DLD1 (cell line): ENCODE data around the gene TLE3.

Experiments
- in situ Hi-C: cut with HindIII; loops from 2 replicates; pipeline ENCODE4 v1.10.0; 2017; ENCODE audit warnings: low sequenced_read_pairs

The TLE3 gene

DNA sequence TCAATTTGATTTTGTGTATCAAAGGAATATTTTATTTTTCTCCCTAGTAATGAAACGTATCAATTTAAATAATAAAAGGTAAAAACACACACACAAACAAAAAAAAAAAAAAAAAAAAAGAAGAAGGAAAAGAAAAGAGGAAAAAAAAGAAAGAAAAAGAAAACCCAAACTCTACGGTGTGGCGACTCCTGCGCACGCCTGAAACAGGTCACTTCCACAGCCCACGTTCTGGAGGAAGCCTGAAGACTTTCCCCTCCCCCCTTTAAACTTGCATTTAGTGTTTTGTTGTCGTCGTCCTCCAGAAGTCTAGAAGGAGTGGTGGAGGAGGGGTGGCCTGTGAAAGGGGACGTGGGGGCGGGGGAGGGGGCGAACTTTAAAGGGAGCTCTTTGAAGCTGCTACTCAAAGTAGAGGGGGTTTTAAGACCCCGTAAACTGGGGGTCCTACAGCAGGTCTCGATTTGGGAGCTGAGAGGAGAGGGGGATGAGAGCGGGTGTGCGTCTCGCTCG lies 2.3 kb upstream of the TLE3 start:
- in situ Hi-C loops, result no loop called here

DNA sequence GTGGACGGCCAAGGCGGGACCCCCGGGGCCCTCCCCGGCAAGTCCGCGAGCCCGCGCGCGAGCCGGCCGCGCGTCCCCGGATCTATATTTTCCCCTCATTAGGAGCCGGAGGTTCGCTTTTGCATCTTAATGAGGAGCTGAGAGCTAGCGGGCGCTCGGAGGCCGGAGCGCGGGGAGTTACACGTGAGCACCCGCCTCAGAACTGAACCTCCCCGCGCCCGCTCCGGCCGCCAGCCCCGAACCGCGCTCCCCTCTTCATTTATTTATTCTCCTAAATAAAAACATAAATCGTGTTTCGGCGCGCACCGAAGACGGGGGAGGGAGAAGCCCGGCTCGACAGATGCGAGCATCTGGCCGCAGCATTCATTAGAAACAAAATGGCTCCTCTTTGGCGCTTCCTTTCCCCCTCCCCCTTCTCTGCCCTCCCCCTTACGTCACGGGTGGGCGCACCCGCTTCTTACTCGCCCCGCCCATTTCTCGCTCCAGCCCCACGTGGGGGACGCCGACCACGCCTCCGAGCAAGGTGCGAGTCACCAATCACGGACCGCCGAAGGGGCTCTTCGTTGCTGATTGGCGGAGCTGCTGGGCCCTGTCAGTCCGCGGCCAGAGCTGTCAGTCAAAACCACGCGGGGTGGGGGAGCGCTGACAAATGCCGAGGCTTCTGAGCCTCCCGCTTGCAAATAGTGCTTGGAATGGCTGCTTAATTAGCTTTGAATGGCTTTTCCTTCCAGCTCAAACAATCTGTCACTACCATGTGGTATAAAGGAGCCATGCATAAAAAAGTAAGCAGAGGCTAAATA lies 1.6 kb upstream of the TLE3 start:
- in situ Hi-C loops, result no loop called here

DNA sequence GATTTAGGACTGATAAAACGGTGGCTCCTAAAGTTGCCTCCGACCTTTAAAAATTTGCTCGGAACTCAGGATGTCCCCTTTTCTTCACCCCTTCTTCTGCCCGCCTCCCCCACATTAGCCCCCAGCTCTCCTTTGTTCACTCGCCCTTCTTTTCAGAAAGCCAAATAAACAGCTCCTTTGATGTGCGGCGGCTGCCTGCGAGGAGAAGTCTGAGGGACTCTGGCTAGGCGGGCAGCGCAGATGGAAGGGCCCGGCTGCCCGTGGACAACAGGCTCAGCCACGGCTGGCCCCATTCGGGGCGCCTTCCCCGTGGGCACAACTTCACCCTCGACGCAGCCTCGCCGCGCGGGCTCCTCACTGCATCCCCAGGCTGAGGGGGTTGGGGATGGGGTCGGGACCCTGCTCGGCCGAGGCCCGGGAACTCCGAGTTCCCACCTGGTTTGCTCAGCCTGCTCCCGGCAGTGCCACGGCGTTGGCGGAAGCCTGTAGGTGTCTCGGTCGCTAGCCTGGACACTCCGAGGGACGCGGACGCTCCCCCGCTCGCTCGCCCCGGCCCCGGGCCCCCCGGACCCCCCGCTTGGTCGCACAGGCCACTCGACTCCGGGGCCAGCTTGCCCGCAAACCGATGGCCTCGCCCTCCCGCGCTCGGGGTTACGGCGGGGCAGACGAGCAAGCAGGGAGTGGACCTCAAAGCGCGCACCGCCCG lies 897 bp upstream of the TLE3 start:
- in situ Hi-C loops, result no loop called here

DNA sequence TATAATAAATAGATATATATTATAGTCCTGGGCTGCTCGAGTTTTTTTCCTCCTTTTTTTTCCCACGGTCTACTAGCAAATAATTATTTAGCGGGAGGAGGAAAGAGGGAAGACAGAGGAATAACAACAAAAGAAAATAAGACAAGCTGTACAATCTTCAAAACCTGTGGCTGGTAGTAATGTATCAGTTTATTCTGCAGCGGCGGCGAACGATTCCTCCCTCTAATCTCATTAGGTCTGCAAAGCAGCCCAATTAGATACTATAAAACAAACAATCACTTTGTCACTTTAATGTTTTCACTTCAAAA lies 390 bp upstream of the TLE3 start:
- in situ Hi-C loops, result no loop called here

DNA sequence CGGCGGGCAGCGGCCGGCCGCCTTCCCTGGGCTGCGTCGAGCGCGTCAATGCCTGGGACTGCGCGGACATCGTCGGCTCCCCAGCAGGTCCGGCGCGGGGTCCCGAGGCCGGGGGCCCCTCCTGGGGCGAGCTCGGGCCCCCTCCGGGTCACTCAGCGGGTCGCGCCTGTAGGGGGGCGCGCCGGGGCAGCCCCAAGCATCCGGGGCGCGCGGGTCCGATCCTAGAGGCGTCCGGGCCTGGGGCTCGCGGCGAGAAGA lies 725 bp downstream of the TLE3 start:
- in situ Hi-C loops, result no loop called here

DNA sequence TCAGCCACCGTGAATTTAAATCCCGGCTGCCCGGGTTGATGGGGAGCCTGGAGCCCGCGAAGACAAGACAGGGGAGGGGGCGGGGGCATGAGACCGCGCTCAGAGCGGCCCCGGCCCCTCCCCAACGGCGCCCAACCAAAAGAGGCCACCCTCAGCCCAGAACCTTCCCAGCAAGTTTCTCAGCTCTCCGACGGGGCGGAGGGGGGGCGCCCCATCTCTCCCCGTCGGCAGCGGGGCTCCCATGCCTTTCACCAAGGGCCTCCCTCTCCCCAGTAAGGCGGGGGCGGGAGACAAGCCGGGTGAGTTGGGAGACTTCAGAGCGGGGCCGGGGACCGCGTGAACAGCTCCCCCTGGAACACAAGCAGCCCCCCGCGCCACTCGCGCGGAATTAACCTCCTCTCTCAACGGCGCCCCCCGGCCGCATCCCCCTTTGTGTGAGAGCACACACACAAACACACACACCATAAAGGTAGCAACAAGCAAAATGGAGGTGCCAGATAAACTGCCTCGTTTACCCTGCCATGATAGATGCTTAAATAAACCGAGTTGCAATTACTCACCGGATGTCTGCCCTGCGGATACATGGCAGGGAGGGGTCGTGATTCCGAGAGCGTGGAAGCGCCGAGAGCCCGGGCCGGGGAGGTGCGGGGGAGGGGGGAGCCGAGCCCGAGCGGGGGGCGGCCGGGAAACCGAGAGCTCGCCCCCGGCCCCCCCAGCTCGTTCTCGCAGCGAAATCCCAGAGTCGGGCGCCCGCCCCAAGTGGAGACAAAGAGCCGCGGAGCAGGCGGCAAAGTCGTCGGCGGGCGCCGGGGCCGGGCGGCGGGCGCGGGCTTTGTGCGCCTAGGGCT lies 1.3 kb downstream of the TLE3 start:
- in situ Hi-C loops, result no loop called here

DNA sequence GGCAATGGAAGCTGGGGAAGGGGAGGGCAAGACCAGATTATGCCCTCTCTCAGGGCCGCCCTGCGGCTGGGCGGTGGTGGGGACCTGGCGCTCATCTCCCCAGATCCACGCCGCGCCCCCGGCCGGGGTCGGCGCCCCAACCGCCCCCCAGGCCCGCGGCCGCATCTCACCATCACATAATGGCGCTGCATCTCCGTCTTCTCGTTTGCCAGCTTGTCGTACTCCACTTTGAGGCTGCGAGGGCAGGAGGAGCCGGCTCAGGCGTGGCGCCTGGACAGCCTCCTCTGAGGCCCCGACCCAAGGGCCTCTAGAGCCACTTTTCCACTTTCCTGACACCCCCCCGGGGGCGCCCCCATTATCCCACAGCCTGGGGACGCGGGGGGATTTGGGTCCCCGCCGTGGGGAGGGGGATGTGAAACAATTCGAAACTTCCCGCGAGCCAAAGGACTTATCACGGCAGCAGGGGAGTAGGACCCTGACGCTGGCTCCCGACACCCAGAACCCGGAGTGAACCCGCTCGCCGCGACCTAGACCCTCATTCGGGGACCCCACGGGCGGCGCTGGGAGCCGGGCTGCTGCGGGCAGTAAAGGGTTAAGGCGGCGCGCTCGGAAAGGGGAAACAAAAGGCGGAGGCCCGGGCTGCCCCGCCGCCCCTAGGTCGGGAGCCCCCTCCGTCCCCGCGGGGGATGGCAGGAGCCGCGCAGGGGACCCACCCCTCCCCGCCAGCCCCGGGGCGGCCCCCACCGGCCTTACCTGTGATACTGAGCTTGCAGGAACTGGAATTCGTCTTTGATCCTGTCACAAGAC lies 2.1 kb downstream of the TLE3 start:
- in situ Hi-C loops, result no loop called here

DNA sequence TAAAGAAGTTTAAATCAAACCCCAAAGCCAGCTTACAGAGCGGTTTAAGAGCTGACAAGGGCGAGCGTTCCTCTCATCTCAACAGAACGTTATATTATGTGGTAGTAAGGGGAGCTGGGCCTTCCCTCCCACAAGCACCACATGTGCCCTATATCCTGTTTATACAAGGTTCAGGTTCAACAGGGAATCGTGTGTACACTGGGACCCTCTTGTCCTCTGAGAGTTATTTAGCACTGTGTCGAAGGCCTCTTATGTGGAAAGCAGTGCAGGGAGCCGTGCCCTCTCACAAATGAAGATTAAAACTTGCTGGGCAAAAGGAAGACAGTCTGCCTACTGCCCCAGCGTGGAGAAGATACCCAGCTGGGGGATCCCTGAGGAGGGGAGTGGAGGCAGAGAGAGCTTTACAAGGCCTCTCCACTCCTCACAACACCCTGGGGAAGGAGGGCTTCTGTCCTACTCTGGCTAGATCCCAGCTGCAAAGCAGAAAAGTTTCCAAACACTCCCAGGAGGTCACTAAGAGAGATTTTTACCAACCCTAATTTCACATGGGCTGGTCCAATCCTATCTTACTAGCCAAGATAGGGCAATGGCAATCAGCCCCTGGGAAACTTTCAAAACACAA lies 2.9 kb downstream of the TLE3 start:
- in situ Hi-C loops, result no loop called here

DNA sequence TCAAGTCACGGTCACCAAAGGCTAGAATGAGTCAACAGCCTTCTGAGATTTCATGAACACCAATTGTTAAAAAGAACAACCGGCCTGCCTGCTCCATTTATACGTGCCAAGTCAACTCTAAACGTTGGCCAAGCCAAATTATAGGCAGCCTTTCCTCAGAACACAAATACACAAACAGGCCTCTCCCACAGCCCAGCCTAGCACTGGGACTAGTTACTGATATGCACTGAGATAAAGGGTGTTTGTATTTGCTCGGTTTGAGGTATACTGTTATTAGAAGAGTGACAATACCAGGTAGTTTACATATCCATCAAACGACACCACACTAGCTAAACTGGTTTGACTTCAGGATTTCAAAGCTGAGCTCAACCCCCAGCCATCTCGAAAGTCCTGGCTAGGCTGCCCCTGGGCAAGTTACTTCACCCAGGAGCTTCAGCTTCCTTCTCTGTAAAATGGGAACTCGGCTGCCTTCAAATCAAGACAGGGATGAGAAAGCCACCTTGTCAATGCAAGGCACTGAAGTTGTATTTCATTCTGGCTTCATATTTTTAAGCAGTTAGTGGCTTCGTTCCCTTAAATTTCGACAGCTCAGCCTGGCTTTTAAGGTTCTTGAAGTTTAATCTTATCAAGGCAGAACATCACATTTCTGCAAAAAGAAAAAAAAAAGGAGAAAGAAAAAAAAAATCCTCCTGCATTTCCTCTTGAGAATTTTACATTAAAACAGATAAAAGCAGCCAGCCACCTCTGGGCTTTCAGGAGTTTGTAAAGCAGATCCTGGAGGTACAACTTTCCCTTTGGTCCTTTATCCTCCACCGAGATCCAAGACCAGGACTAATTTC lies 4.0 kb downstream of the TLE3 start:
- in situ Hi-C loops, result no loop called here

DNA sequence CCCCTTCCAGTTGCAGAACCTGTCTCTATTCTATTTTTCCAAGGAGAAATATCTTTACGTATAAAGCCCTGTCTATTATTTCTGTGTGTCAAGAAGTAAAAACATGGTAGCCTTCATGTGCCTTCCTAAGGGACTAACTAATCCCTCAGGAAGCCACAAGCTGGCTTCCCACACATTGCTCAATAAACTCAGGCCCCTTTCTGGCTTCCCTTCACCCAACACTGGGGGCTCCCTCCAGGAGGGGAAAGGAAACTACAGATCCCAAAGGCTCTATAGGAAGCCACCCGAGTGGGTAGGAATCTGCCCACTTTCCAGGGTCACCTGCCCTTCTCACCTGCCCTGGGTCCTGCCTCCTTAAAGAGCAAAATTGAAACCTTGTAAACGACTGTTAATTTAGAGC lies 4.6 kb downstream of the TLE3 start:
- in situ Hi-C loops, result no loop called here

DNA sequence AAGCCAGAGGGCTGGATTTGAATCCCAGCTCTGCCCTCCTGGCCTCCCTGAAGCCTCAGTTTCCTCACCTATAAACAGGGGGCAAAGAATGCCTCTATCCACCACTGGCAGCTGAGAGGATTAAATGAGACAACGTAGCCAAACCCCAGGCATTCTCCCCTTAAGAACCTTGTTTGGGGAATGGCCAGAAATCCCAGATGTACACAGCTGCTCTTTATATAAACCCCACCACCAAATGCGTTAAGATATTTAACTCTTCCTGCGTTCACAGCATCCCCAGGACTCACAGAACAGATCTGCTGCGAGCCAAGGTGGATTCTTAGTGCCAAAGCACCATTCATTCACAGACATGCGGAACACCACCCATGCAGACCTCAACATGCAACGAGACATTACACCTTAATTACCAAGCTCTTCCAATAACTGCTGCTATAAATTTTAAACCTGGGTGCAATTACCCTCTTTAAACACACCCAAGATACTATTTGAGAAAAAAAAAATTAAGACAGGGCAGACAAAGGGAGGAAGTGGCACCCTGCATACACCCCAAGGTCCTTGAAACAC lies 5.2 kb downstream of the TLE3 start:
- in situ Hi-C loops, result no loop called here

DNA sequence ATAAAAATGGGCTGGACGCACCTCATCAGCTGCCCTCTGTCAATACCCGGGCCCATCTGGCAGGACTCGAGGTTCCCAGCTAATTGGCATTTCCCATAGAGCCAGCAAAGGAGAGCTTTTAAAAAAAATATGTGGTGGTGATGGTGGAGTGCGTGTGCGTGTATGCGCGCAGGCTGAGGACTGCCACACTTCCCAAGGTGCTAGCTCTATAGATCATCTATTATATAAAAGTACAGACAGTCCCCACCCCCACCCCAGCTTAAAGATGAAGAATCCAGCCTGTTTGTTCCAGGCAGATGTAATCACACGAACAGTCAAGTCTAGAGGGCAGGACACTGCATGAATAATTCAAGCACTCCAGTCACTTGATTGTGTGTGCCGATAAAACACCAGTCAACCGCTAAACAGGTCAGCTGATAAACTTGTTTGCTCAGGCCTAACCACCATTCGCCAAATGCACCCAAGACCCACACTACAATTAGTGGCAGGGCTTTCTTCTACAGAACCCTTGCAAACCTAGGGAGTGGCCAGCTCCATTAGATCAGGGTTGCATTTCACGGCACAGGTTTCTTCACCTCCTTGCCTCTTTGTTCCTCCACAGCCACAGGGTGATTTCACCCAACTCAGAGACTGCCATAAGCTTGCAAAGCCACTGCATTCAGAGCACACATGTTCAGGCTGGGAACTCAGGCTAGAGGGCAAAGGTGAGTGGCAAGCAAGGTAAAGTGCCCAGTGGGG lies 5.8 kb downstream of the TLE3 start:
- in situ Hi-C loops, result no loop called here

DNA sequence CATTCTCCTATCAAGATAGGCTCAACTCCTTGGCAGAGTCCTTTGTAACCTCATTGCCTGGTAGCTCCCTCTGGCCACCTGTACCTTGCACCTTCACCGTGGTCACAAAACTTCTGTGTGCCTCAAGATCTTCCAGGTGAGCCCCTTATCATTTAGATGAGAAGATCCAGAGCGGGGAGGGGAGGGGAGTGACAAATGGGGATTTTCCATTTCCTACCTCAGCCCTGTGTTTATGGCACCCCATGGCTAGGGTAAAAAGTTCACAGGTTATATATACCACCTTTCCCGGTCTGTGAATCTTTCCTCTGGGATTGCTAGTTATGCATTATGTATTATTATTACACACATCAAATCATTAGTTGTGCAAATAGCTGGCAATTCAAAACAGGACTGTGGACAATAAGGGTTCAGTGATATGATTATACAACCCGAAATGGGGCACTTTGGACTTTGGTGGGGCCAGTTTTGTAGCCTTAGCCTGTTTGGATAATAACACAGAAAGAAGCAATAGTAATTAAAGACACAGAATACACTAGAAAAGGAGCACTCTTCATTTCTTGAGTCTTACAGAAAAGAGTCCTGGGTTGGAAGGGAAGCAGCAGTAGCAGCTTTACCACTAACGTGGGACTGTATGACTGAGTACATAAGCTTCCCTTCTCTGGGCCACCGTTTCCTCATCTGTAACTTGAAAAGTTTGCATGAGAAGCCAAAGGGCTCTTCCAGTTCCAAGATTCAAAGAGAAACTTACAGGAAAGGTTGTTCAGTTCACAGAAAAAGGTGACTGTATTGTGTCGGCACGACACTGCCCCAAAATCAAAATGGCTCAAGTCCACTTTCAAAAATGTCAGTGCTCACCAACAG lies 7.1 kb downstream of the TLE3 start:
- in situ Hi-C loops, result no loop called here

DNA sequence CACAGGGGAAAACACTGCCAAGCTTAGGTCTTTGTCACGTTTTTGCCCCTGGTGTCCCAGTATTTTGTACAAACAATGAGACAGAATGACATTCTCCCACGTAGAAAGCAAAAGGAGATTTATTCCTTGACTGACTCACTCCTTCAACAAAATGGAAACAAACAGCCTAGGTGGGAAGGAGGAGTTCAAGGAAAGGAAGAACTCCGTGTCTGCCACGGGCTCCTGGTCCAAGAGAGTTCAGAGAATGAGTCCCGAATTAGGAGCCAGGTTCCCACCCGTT lies 8.1 kb downstream of the TLE3 start:
- in situ Hi-C loops, result no loop called here

DNA sequence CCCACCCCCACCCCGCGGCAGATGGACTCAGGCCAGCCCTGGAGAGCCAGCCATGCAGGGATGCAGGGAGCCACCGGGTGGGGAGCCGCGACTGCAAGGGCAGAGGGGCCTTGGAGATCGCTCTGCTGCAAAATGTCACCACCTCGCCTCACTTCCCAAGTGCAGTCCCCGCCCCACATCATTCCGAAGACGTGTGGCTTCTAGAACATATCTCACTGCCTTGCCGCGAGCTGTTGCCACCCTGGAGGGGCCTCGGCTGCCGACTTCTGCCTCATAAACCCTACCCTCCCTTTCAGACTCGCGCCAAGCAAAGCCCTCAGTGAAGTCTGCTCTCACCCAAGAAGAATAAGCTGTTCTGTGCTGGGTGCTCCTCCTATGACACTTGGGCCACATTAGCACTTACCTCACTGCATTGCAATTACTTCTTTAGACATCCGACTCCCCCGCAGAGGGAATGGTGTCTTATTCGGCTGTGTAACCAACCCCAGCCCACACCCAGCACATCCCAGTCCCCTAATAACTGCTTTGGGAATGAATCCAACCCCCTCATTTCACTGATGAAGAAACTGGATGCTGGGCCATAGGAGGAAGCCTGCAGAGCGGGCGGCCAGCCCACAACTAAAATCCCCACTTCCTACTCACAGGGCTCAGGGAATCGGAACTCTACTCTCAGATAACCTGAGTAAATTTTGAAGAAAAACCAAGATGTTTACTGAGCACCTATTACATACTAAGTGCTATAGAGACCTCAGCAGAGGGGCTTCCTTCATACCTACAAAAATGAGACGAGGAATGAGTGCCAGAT lies 8.6 kb downstream of the TLE3 start:
- in situ Hi-C loops, result no loop called here

DNA sequence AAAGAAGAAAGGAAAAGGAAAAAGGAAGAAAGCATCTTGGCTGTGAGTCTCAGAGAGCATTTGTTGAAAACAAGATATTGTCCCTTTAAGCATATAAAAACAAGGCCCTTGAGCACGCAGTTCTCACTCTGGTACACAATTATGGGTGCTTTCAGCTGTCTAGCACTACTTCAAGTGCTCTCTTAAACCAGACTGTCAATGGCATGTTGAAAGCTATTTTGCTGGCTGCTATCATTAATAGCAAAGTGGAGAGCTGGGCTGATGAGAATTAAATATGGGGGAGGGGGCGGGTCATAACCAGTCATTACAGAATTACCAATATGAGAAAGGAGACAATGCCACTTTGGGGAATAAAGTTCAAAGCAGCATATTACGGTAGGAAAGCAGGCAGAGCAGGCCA lies 9.3 kb downstream of the TLE3 start:
- in situ Hi-C loops, result no loop called here

DNA sequence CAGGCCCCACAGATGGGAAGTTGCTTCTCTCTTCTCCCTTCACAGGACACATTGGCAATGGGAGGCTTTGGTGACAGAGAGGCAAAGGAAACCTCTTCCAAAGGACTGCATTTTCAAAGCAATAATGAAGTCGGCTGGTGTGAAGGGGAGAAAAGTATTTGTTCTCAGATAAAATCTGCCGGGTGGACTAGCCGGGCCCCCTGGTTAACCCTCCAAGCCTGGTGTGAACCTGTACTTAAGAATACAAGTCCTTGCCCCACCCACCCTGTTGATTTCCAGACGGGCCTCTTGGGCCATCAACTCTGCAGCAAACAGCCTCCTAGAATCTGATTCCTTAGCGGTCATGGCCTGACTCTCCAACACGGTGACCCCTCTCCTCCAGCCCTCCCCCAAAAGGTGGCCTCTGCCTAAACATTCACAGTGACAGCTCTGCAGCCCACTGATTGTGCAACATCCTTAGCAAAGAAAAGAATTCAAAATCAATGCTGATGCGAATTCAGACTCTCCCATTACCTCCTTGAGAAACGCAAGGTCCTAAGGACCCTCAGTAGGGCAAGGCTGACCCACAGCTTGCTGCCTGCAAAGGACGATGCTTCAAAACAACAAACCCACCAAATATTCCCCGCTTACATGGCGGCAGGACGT lies 9.9 kb downstream of the TLE3 start:
- in situ Hi-C loops, result no loop called here
